Activated B cell treated with CpG ODN at 0.5 μM for 24 hours (primary cell): ENCODE results near the gene FOXO4. TPM values are rescaled to one million over a fixed set of nuclear protein-coding genes. Genes with fewer than 3 reads are reported as not detected.

Experiments used
- ATAC-seq: fragments of 200-7000 bp; cut with Tn5 transposase; one replicate; pipeline ENCODE4 v1.10.0; 2021; ENCODE audit warnings: low read depth, mild to moderate bottlenecking, moderate library complexity
- CTCF ChIA-PET: fragments of 350-600 bp; sonication (Branson Sonifier 250); formaldehyde crosslinking; loops from one replicate; lab custom pipeline; 2021; ENCODE audit warnings: antibody characterized with exemption; lab: Charles Lee
- POLR2A ChIA-PET: fragments of 350-600 bp; sonication (Branson Sonifier 250); formaldehyde crosslinking; loops from one replicate; lab custom pipeline; 2021; ENCODE audit warnings: antibody characterized with exemption; lab: Charles Lee
- DNase-seq: peaks from one replicate; pipeline ENCODE4 v3.0.0; 2022
- H3K27ac Mint-ChIP-seq: one replicate; pipeline ENCODE4 v1.8.0; 2020; ENCODE audit warnings: mixed read lengths
- H3K27me3 Mint-ChIP-seq: one replicate; pipeline ENCODE4 v1.8.0; 2021; ENCODE audit warnings: mixed read lengths
- H3K36me3 Mint-ChIP-seq: one replicate; pipeline ENCODE4 v1.8.0; 2021; ENCODE audit warnings: low read depth, mixed read lengths
- H3K4me1 Mint-ChIP-seq: one replicate; pipeline ENCODE4 v1.8.0; 2021; ENCODE audit warnings: mixed read lengths
- H3K4me3 Mint-ChIP-seq: one replicate; pipeline ENCODE4 v1.8.0; 2020; ENCODE audit warnings: mild to moderate bottlenecking, mixed read lengths
- H3K9me3 Mint-ChIP-seq: one replicate; pipeline ENCODE4 v1.8.0; 2020; ENCODE audit warnings: mixed read lengths
- intact Hi-C: fragments of 100-400 bp; cut with micrococcal nuclease; formaldehyde crosslinking; loops from one replicate; pipeline ENCODE4 v1.15.1; 2024
- total RNA-seq: library from RNA; stranded (reverse); gene quantifications from 2 replicates; pipeline ENCODE4 v1.2.3, GENCODE V29; 2022
- TF ChIP-seq, protein P1 (sequence below): fragments of 200-600 bp; IDR thresholded peaks from one replicate; pipeline ENCODE4 v1.8.0; 2022; ENCODE audit warnings: antibody characterized with exemption, mild to moderate bottlenecking

FOXO4 gene
- total RNA-seq, 1 donor from 2014 or later = 16.1 TPM

GRCh38 chrX:71068044-71068918 lies 27.4 kb upstream of the FOXO4 start, which contains the start of gene SNX12:
Gene SNX12 (minus strand): TSS chrX:71068334. CDS start chrX:71068306, 28 bp downstream.
- ATAC-seq (peak; percentile 94), DNase-seq (peak; percentile 79)
- no peaks in the 10 kb centered on the region for H3K9me3 Mint-ChIP-seq
- peaks cover 3% of the 10 kb centered on the region for H3K27me3 Mint-ChIP-seq
- TF ChIP-seq, protein P1, sequence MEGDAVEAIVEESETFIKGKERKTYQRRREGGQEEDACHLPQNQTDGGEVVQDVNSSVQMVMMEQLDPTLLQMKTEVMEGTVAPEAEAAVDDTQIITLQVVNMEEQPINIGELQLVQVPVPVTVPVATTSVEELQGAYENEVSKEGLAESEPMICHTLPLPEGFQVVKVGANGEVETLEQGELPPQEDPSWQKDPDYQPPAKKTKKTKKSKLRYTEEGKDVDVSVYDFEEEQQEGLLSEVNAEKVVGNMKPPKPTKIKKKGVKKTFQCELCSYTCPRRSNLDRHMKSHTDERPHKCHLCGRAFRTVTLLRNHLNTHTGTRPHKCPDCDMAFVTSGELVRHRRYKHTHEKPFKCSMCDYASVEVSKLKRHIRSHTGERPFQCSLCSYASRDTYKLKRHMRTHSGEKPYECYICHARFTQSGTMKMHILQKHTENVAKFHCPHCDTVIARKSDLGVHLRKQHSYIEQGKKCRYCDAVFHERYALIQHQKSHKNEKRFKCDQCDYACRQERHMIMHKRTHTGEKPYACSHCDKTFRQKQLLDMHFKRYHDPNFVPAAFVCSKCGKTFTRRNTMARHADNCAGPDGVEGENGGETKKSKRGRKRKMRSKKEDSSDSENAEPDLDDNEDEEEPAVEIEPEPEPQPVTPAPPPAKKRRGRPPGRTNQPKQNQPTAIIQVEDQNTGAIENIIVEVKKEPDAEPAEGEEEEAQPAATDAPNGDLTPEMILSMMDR = no peak
- peaks cover 19% of the 10 kb centered on the region for H3K4me1 Mint-ChIP-seq
- CTCF ChIA-PET = no interaction called here
- H3K36me3 Mint-ChIP-seq = peaks cover 15% of the 10 kb centered on the region
- H3K4me3 Mint-ChIP-seq = peak within 1 kb of the TSS; percentile 94
- POLR2A ChIA-PET = interaction anchor here (0.6 to 1.9 kb wide), 9 partner anchors 9 to 298 kb away, joined by 3 to 39 read pairs (median 6); partner anchors contain the start of genes IL2RG, MED12, NONO and SLC7A3
- H3K27ac Mint-ChIP-seq = peak within 1 kb of the TSS; percentile 95
- intact Hi-C loops = loop anchor here (1.0 to 10.0 kb wide), 8 partner anchors 27 to 467 kb away; partner anchors contain the start of genes FOXO4, IL2RG, MED12 and OGT

DNA sequence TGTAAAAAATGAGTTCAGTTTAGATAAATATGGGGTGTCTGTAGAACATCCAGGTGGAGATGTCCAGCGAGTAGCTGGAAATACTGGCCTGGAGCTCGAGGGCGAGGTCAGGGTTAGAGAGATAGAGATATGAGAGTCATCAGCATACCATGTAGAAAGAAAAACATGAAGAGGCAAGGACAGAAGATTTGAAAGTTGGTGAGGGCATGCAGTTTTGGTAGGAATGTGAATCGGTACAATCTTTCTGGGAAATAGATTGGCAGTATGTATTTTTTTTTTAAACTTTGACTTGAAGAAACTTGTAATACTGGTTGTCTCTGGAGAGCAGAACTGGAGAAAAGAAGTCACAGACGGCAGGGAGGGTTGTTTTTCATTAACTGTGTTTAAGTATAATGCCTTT lies 25.1 kb upstream of the FOXO4 start:
- Mint-ChIP-seq H3K4me1 (peaks cover 13% of the 10 kb centered on the region), H3K4me3 (no peak overlapping the region), H3K27me3 (peaks cover 3% of the 10 kb centered on the region), H3K36me3 (peaks cover 7% of the 10 kb centered on the region), H3K9me3 (no peaks in the 10 kb centered on the region), H3K27ac (no peak overlapping the region)
- ChIA-PET CTCF (no interaction called here), POLR2A (no interaction called here)
- TF ChIP-seq, protein P1 = no peak
- DNase-seq = no peak
- intact Hi-C loops = no loop called here
- ATAC-seq = no peak

DNA sequence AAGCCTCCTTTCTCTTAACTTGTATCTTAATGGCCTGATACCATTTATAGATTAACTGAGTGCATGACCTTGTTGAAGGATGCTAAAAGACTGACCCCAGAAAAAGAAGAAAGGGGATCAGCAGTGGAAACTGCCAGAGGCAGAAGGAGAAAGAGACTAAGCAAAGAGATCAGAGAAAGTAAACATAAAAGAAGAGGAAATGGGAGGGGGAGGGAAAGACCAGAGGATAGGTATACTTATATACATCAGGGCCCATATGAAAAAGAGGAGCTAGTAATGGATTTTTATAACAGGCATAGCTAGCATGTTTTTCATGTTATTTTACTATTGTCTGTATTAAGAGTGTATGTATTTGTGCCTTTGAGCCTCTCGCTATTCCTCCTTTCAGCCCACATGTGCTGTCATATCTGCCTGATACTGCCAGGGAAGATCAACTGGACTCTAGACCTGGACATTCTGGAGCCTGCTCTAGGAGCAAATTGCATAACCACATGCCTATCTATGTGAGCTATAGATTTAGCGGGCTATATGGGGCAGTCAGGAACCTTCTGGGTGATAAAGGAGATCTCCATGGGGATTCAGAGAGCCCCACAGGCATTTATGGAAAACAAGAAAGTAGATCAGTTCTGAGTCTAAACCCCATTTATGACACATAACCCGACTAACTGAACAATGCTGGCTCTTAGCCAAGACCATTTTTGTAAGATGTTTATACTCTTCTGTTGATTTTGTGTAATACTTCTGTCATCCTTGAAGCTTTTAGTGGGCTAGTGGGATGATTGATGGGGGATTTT lies 14.1 kb upstream of the FOXO4 start:
- Mint-ChIP-seq H3K27ac (no peak overlapping the region), H3K27me3 (no peaks in the 10 kb centered on the region), H3K4me3 (no peak overlapping the region), H3K36me3 (no peaks in the 10 kb centered on the region), H3K9me3 (no peaks in the 10 kb centered on the region), H3K4me1 (no peaks in the 10 kb centered on the region)
- POLR2A ChIA-PET = no interaction called here
- CTCF ChIA-PET = no interaction called here
- no peak for DNase-seq
- intact Hi-C loops = no loop called here
- ATAC-seq = no peak
- TF ChIP-seq, protein P1 = no peak

- Mint-ChIP-seq H3K27ac (no peak overlapping the region), H3K4me1 (no peaks in the 10 kb centered on the region), H3K36me3 (no peaks in the 10 kb centered on the region), H3K4me3 (no peak overlapping the region), H3K27me3 (no peaks in the 10 kb centered on the region), H3K9me3 (no peaks in the 10 kb centered on the region)
- DNase-seq = no peak
- ATAC-seq = no peak
- ChIA-PET CTCF (no interaction called here), POLR2A (no interaction called here)
- intact Hi-C loops = no loop called here
- TF ChIP-seq, protein P1 = no peak
These were observed 13.5 kb upstream of the FOXO4 start for GRCh38 chrX:71082124-71082647.
